HEK293 (cell line): ENCODE measurements around the gene SACS.

Experiments
- CTCF ChIA-PET: fragments of 350-600 bp; formaldehyde crosslinking; extraction: SDS; loops from one replicate; lab custom pipeline; 2021; ENCODE audit warnings: antibody characterized with exemption; lab: Yijun Ruan, JAX
- POLR2A ChIA-PET: fragments of 300-600 bp; formaldehyde crosslinking; extraction: SDS; loops from one replicate; lab custom pipeline; 2020; ENCODE audit warnings: antibody characterized with exemption, inconsistent platforms; lab: Yijun Ruan, JAX
- H3K27ac ChIP-seq: fragments of 200-500 bp; sonication (Bioruptor generic); 2 replicates; pipeline ENCODE4 v1.5.1; 2014; ENCODE audit warnings: low read depth, low read length, control low read depth, inconsistent platforms; ENCODE audit errors: extremely low read depth
- H3K36me3 ChIP-seq, 2 experiments: fragments of 200-500 bp in 1 of 2; sonication (Bioruptor generic) in 1 of 2; 1 replicate in 1 of 2; 2 replicates in 1 of 2; pipeline ENCODE4 v1.5.1; 2014 to 2017; ENCODE audit warnings: inconsistent platforms in 2 of 2, low read length in 2 of 2; ENCODE audit not compliant: control insufficient read depth in 2 of 2, insufficient read depth in 1 of 2
- H3K4me1 ChIP-seq: fragments of 200-500 bp; sonication (Bioruptor generic); 2 replicates; pipeline ENCODE4 v1.5.1; 2014; ENCODE audit warnings: mild to moderate bottlenecking, low read length, inconsistent platforms; ENCODE audit not compliant: control insufficient read depth, insufficient read depth
- H3K4me3 ChIP-seq: 2 replicates; pipeline ENCODE4 v1.5.1; 2011; ENCODE audit warnings: low read depth, mild to moderate bottlenecking, control low read depth, low read length, moderate library complexity
- H3K9me3 ChIP-seq: fragments of 200-500 bp; sonication (Bioruptor generic); 2 replicates; pipeline ENCODE4 v1.5.1; 2014; ENCODE audit warnings: low read depth, low read length, inconsistent platforms; ENCODE audit not compliant: control insufficient read depth, insufficient read depth
- GLI2 ChIP-seq: fragments of 450-650 bp; formaldehyde crosslinking; IDR thresholded peaks from 2 replicates; pipeline ENCODE4; 2017; ENCODE audit warnings: missing biosample characterization, missing genetic modification characterization, low read depth, borderline replicate concordance
- REST ChIP-seq: fragments of 450-650 bp; formaldehyde crosslinking; IDR thresholded peaks from 2 replicates; pipeline ENCODE4 v1.5.1; 2016; ENCODE audit warnings: missing biosample characterization, missing genetic modification characterization
- TCF7L2 ChIP-seq: IDR thresholded peaks from 2 replicates; pipeline ENCODE4 v1.6.1; 2011; ENCODE audit warnings: low read depth, mild to moderate bottlenecking, inconsistent platforms, low read length, moderate library complexity, borderline replicate concordance
- WT1 ChIP-seq: fragments of 450-650 bp; formaldehyde crosslinking; IDR thresholded peaks from 2 replicates; pipeline ENCODE4 v1.5.1; 2016; ENCODE audit warnings: missing biosample characterization, missing genetic modification characterization
- ZBTB26 ChIP-seq: fragments of 450-650 bp; formaldehyde crosslinking; optimal IDR thresholded peaks from 2 replicates; pipeline ENCODE3; 2016; ENCODE audit warnings: missing biosample characterization, mild to moderate bottlenecking, missing genetic modification characterization
- ZBTB6 ChIP-seq: fragments of 450-650 bp; formaldehyde crosslinking; IDR thresholded peaks from 2 replicates; pipeline ENCODE4 v1.5.1; 2017; ENCODE audit warnings: missing biosample characterization, missing genetic modification characterization
- ZNF148 ChIP-seq: fragments of 450-650 bp; formaldehyde crosslinking; IDR thresholded peaks from 2 replicates; pipeline ENCODE4 v1.5.0; 2017; ENCODE audit warnings: missing biosample characterization, missing genetic modification characterization, borderline replicate concordance
- ZNF174 ChIP-seq: fragments of 450-650 bp; formaldehyde crosslinking; IDR thresholded peaks from 2 replicates; pipeline ENCODE4 v1.5.0; 2017; ENCODE audit warnings: missing biosample characterization, mild to moderate bottlenecking, missing genetic modification characterization
- ZNF211 ChIP-seq: fragments of 450-650 bp; formaldehyde crosslinking; IDR thresholded peaks from 2 replicates; pipeline ENCODE4 v1.5.1; 2016; ENCODE audit warnings: low read depth, missing biosample characterization, missing genetic modification characterization
- ZNF26 ChIP-seq: fragments of 450-650 bp; formaldehyde crosslinking; IDR thresholded peaks from 2 replicates; pipeline ENCODE4 v1.5.1; 2016; ENCODE audit warnings: missing biosample characterization, missing genetic modification characterization
- ZNF513 ChIP-seq: fragments of 450-650 bp; IDR thresholded peaks from 2 replicates; pipeline ENCODE4 v1.5.1; 2018; ENCODE audit warnings: missing biosample characterization, missing genetic modification characterization
- ZNF660 ChIP-seq: fragments of 450-650 bp; IDR thresholded peaks from 2 replicates; pipeline ENCODE4 v1.5.1; 2018; ENCODE audit warnings: missing biosample characterization, mild to moderate bottlenecking, missing genetic modification characterization
- ZNF704 ChIP-seq: fragments of 450-650 bp; formaldehyde crosslinking; IDR thresholded peaks from 2 replicates; pipeline ENCODE4 v1.5.1; 2016; ENCODE audit warnings: missing biosample characterization, missing genetic modification characterization
- ZNF768 ChIP-seq: fragments of 450-650 bp; formaldehyde crosslinking; IDR thresholded peaks from 2 replicates; pipeline ENCODE4 v1.5.1; 2018; ENCODE audit warnings: missing biosample characterization, mild to moderate bottlenecking, missing genetic modification characterization

The SACS gene

GRCh38 chr13:23447927-23448326 lies 14.4 kb upstream of the SACS start:
- no peaks in the 10 kb centered on the region for H3K9me3 ChIP-seq
- no peak overlapping the region for H3K27ac ChIP-seq
- H3K4me3 ChIP-seq = no peak overlapping the region
- no peaks in the 10 kb centered on the region for H3K36me3 ChIP-seq
- TF ChIP-seq ZNF174 (tag by site-specific recombination) = no peak
- ChIA-PET POLR2A (no interaction called here), CTCF (no interaction called here)
- H3K4me1 ChIP-seq = no peaks in the 10 kb centered on the region

- Histone ChIP-seq H3K36me3 (no peaks in the 10 kb centered on the region), H3K4me3 (no peak overlapping the region), H3K27ac (no peak overlapping the region), H3K9me3 (no peaks in the 10 kb centered on the region), H3K4me1 (no peaks in the 10 kb centered on the region)
- CTCF ChIA-PET = no interaction called here
- TF ChIP-seq ZNF148 (tag by site-specific recombination) = no peak
- TF ChIP-seq ZNF660 (tag by site-specific recombination) = no peak
- no peak for TF ChIP-seq WT1 (tag by site-specific recombination)
- TF ChIP-seq GLI2 (tag by site-specific recombination) = no peak
- TF ChIP-seq REST (tag by site-specific recombination) = no peak
- TF ChIP-seq ZNF513 (tag by site-specific recombination) = no peak
- TF ChIP-seq ZNF704 = no peak
- TF ChIP-seq ZNF26 (tag by site-specific recombination) = no peak
- TF ChIP-seq ZNF211 = no peak
- TF ChIP-seq ZBTB6 (tag by site-specific recombination) = no peak
- TF ChIP-seq TCF7L2 = no peak
- TF ChIP-seq ZNF768 (tag by site-specific recombination) = no peak
- TF ChIP-seq ZBTB26 (tag by site-specific recombination) = no peak
- POLR2A ChIA-PET = no interaction called here
Observed at GRCh38 chr13:23445794-23446193, 12.3 kb upstream of the SACS start.
